IMR-90 (cell line): ENCODE data around the gene CTXN3.

Experiments
- CEBPB ChIP-seq: IDR thresholded peaks from 2 replicates; pipeline ENCODE4 v1.6.1; 2012; ENCODE audit warnings: low read depth, low read length, improper control_type of control experiment
- MAFK ChIP-seq: IDR thresholded peaks from 2 replicates; pipeline ENCODE4 v1.6.1; 2012; ENCODE audit warnings: low read depth, low read length, improper control_type of control experiment
- POLR2A ChIP-seq: IDR thresholded peaks from 2 replicates; pipeline ENCODE4 v1.6.1; 2012; ENCODE audit warnings: mild to moderate bottlenecking, low read depth, low read length
- RAD21 ChIP-seq: IDR thresholded peaks from 2 replicates; pipeline ENCODE4 v1.6.1; 2012; ENCODE audit warnings: low read length, improper control_type of control experiment
- RCOR1 ChIP-seq: IDR thresholded peaks from 2 replicates; pipeline ENCODE4 v1.6.1; 2012; ENCODE audit warnings: mild to moderate bottlenecking, low read length, improper control_type of control experiment; ENCODE audit not compliant: insufficient replicate concordance
- RFX5 ChIP-seq: IDR thresholded peaks from 2 replicates; pipeline ENCODE4 v1.8.0; 2012; ENCODE audit warnings: low read depth, mild to moderate bottlenecking, low read length, moderate library complexity
- TF ChIP-seq, protein P1 (sequence below): conservative IDR thresholded peaks from 2 replicates; pipeline ENCODE4 v1.5.1; 2012; ENCODE audit warnings: mild to moderate bottlenecking, low read depth, low read length, improper control_type of control experiment
- TF ChIP-seq, protein P2 (sequence below): fragments of 150-350 bp; IDR thresholded peaks from 2 replicates; pipeline ENCODE4 v1.6.1; 2017; ENCODE audit warnings: mild to moderate bottlenecking, antibody characterized with exemption, low read length, low read depth

DNA sequence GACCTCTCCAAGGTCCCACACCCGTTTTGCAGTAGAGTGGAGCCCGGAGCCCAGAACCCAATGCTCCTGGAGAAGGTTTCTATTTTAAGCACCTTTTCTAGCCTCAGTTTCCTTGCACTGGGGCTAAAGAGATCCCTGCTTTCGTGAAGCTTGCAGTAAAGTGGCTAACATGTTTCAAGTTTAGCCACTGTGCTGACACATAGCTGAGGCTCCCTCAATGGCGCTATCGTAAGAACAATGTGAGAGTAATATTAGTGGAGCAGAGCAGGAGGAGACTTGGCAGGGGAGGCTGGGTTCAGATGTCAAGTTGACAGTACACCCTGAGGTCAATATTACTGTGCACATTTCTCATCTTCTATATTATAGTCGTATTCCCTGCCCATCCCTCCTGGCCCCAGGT lies 7.9 kb downstream of the CTXN3 start:
- TF ChIP-seq, protein P1, sequence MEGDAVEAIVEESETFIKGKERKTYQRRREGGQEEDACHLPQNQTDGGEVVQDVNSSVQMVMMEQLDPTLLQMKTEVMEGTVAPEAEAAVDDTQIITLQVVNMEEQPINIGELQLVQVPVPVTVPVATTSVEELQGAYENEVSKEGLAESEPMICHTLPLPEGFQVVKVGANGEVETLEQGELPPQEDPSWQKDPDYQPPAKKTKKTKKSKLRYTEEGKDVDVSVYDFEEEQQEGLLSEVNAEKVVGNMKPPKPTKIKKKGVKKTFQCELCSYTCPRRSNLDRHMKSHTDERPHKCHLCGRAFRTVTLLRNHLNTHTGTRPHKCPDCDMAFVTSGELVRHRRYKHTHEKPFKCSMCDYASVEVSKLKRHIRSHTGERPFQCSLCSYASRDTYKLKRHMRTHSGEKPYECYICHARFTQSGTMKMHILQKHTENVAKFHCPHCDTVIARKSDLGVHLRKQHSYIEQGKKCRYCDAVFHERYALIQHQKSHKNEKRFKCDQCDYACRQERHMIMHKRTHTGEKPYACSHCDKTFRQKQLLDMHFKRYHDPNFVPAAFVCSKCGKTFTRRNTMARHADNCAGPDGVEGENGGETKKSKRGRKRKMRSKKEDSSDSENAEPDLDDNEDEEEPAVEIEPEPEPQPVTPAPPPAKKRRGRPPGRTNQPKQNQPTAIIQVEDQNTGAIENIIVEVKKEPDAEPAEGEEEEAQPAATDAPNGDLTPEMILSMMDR = no peak
- TF ChIP-seq CEBPB = no peak
- no peak for TF ChIP-seq POLR2A
- no peak for TF ChIP-seq RCOR1
- TF ChIP-seq, protein P2, sequence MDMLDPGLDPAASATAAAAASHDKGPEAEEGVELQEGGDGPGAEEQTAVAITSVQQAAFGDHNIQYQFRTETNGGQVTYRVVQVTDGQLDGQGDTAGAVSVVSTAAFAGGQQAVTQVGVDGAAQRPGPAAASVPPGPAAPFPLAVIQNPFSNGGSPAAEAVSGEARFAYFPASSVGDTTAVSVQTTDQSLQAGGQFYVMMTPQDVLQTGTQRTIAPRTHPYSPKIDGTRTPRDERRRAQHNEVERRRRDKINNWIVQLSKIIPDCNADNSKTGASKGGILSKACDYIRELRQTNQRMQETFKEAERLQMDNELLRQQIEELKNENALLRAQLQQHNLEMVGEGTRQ = no peak
- TF ChIP-seq RAD21 = no peak
- TF ChIP-seq RFX5 = no peak
- no peak for TF ChIP-seq MAFK
